SK-N-MC (cell line): ENCODE measurements around the gene ZIC1.

Source experiments
- FOXP2 ChIP-seq: optimal IDR thresholded peaks from 2 replicates; pipeline ENCODE3; 2011; ENCODE audit warnings: mild to moderate bottlenecking, moderate library complexity; ENCODE audit not compliant: insufficient read depth; ENCODE audit errors: extremely low read length, control extremely low read depth
- POLR2AphosphoS5 ChIP-seq: IDR thresholded peaks from 2 replicates; pipeline ENCODE4 v1.6.1; 2012; ENCODE audit warnings: mild to moderate bottlenecking, low read depth, low read length, borderline replicate concordance

- TF ChIP-seq FOXP2 (no peak), POLR2AphosphoS5 (no peak)
Observed at GRCh38 chr3:147402159-147402558, 7.0 kb upstream of the ZIC1 start.
